Transverse colon (tissue), 4 donors: ENCODE data around the gene CRHBP. TPM values are rescaled to one million over a fixed set of nuclear protein-coding genes. Genes with fewer than 3 reads are reported as not detected.
"Not testable (repeated sequence)": the region's sequence is repeated elsewhere in the genome, so short reads cannot be mapped to it uniquely, and the experiment has no call there.

ENCODE experiments used
- DNase-seq: peaks from one replicate; pipeline ENCODE4 v3.0.0-alpha.2; 2019
- H3K27ac ChIP-seq, 4 donors: fragments of 200-600 bp; sonication (generic); 2 replicates each; pipeline ENCODE4 v1.5.1; 2016 to 2018; ENCODE audit warnings: inconsistent platforms in 4 of 4
- H3K27me3 ChIP-seq: fragments of 200-600 bp; sonication (generic); 2 replicates; pipeline ENCODE4 v1.5.1; 2017; ENCODE audit warnings: inconsistent platforms
- H3K36me3 ChIP-seq, 4 donors: fragments of 200-600 bp; sonication (generic); 2 replicates each; pipeline ENCODE4 v1.5.1; 2017 to 2019; ENCODE audit warnings: inconsistent platforms in 4 of 4
- H3K4me1 ChIP-seq, 4 donors: fragments of 200-600 bp; sonication (generic); 2 replicates each; pipeline ENCODE4 v1.5.1; 2017 to 2020; ENCODE audit warnings: inconsistent platforms in 4 of 4
- H3K4me3 ChIP-seq, 4 donors: fragments of 200-600 bp; sonication (generic); 1 replicate in 1 of 4; 2 replicates in 3 of 4; pipeline versions ENCODE4 v1.5.1 to v1.6.1; 2017 to 2019; ENCODE audit warnings: inconsistent platforms in 4 of 4
- H3K9me3 ChIP-seq, 2 donors: fragments of 200-600 bp; sonication (generic); 2 replicates each; pipeline ENCODE4 v1.5.1; 2017 to 2019; ENCODE audit warnings: inconsistent platforms in 2 of 2
- CTCF ChIP-seq, 5 experiments: fragments of 200-600 bp in 3 of 5; fragments of 450-650 bp in 2 of 5; sonication (generic) in 3 of 5; IDR thresholded peaks; 1 replicate in 2 of 5; 2 replicates in 3 of 5; pipeline ENCODE4 v1.5.1; 2016 to 2017; ENCODE audit warnings: antibody characterized with exemption in 5 of 5, inconsistent platforms in 3 of 5, mild to moderate bottlenecking in 2 of 5, moderate library complexity in 1 of 5
- EP300 ChIP-seq: sonication (generic); formaldehyde crosslinking; IDR thresholded peaks from one replicate; pipeline ENCODE4 v1.6.1; 2017; ENCODE audit warnings: antibody characterized with exemption, low read depth
- POLR2A ChIP-seq: fragments of 450-650 bp; IDR thresholded peaks from one replicate; pipeline ENCODE4 v1.6.1; 2016; ENCODE audit warnings: antibody characterized with exemption, mild to moderate bottlenecking, moderate library complexity
- POLR2AphosphoS5 ChIP-seq, 3 donors: sonication (generic); formaldehyde crosslinking; IDR thresholded peaks; one replicate each; pipeline ENCODE4 v1.6.1; 2016; ENCODE audit warnings: antibody characterized with exemption in 3 of 3
- WGBS, 2 donors: methylation state at CpG; one replicate each; pipeline ENCODE4 v1.1.5; 2018; ENCODE audit warnings: low coverage in 1 of 2; 5-methylcytosine and 5-hydroxymethylcytosine counted together
- in situ Hi-C, 4 donors: fragments of 200-750 bp; cut with MboI; loops; one replicate each; pipeline versions ENCODE4 v1.15.0 to v1.15.1; 2017; ENCODE audit warnings: low sequenced_read_pairs in 3 of 4, low pct_ligation_motif_present in 1 of 4, low pct_unique_long_range_greater_than_20kb in 1 of 4
- intact Hi-C: fragments of 100-400 bp; cut with DNase I; formaldehyde crosslinking; loops from one replicate; pipeline ENCODE4 v1.15.1; 2023; ENCODE audit warnings: low total_unique reads
- total RNA-seq, 4 donors: library from RNA; depleted of rRNA; stranded (reverse); fragments of >200 nt; gene quantifications; one replicate each; pipeline ENCODE4 v1.1.0, GENCODE V29; 2016

CRHBP gene
- total RNA-seq, 4 donors from 2014 or later = 0.79 TPM; not detected in 3

- no peak overlapping the region for H3K27ac ChIP-seq
- intact Hi-C loops (no loop called here), in situ Hi-C loops (no loop called here)
- H3K4me3 ChIP-seq = no peak overlapping the region
- no peaks in the 10 kb centered on the region for H3K36me3 ChIP-seq
- no peak for DNase-seq
- no peaks in the 10 kb centered on the region for H3K4me1 ChIP-seq
- no peaks in the 10 kb centered on the region for H3K27me3 ChIP-seq
- TF ChIP-seq EP300 (no peak), CTCF (IDR thresholded peaks at IDR 0.05) (no peak), POLR2A (no peak), POLR2AphosphoS5 (IDR thresholded peaks at IDR 0.05) (no peak)
- WGBS, 2 donors = 87 to 90% methylated on average over 3 of the region's 3 CpGs
- no peaks in the 10 kb centered on the region for H3K9me3 ChIP-seq
Measured at GRCh38 chr5:76943006-76943405, 9.8 kb upstream of the CRHBP start.

DNA sequence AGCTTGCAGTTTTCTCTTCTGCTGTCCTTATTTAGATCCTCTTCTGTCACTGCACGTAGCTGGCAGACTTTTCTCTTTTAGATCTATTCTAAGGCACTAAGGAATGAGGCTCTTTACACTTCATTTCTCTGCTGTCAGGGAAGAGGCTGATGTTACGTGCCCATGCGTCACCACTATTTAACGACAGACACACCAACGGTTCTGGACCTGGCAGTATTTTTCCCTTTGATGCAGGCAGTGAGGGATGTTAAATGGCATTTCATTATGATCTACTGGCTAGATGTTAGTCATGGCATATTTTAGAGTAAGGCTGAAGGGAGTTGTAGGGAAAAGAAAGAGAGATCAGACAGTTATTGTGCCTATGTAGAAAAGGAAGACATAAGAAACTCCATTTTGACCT lies 8.2 kb upstream of the CRHBP start:
- no peak for DNase-seq
- WGBS, 2 donors = 60 to 67% methylated on average over 4 to 5 of the region's 5 CpGs
- Histone ChIP-seq H3K27ac (no peak overlapping the region), H3K9me3 (no peaks in the 10 kb centered on the region), H3K36me3 (no peaks in the 10 kb centered on the region), H3K4me1 (no peaks in the 10 kb centered on the region), H3K27me3 (no peaks in the 10 kb centered on the region), H3K4me3 (no peak overlapping the region)
- in situ Hi-C loops = no loop called here
- no peak for TF ChIP-seq CTCF (IDR thresholded peaks at IDR 0.05)
- no peak for TF ChIP-seq POLR2AphosphoS5 (IDR thresholded peaks at IDR 0.05)
- TF ChIP-seq EP300 = no peak
- TF ChIP-seq POLR2A = no peak
- intact Hi-C loops = no loop called here

GRCh38 chr5:76945238-76945637 lies 7.6 kb upstream of the CRHBP start:
- H3K4me3 ChIP-seq, in situ Hi-C loops, H3K9me3 ChIP-seq, intact Hi-C loops, DNase-seq, H3K27ac ChIP-seq, H3K4me1 ChIP-seq, H3K27me3 ChIP-seq, H3K36me3 ChIP-seq: not testable (repeated sequence)
- WGBS, 2 donors = 20 to 77% methylated on average over 1 to 9 of the region's 9 CpGs

DNA sequence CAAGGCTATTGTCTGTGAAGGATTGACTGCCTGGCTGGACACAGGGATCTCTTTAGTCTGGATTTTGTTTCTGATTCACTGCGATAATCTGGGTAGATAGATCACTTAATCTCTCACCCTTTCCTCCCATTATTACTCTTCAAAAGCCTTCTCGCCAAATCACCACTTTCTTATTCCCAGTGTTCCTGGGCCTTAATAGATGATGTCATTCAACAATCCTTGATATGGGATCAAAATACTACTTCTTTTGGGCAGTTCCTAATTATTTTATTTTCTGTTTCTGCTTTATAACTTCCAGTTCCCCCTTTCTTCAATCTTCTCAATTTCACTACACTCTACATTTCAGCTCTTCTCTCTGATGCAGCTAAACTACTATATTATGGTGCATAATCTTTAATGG lies 6.8 kb upstream of the CRHBP start:
- WGBS, 2 donors = 96 to 98% methylated on average over 2 of the region's 2 CpGs
- Histone ChIP-seq H3K4me1 (no peaks in the 10 kb centered on the region), H3K9me3 (no peaks in the 10 kb centered on the region), H3K27ac (no peak overlapping the region), H3K27me3 (no peaks in the 10 kb centered on the region), H3K4me3 (no peak overlapping the region), H3K36me3 (no peaks in the 10 kb centered on the region)
- TF ChIP-seq EP300 (no peak), POLR2A (no peak), POLR2AphosphoS5 (IDR thresholded peaks at IDR 0.05) (no peak), CTCF (IDR thresholded peaks at IDR 0.05) (no peak)
- in situ Hi-C loops = no loop called here
- intact Hi-C loops = no loop called here
- no peak for DNase-seq

DNA sequence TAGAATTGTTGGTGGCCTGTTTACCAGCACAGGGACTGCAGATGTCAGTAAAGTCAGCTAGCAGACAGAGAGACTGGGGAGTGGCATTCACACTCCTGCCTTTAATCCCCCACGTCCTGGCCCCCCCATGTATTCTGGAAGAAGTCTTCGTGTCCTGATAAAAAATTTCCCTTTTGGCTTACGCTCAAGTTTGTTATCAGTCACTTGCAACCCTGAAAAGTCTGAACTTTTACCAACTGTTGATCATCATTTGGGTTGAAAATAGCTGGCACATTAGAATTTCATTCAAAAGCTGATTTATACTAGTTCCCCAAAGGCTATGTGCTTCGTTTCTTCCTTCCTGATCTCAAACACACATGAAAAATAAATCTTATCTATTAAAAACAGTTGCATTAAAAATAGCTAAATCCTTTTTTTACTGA lies 5.8 kb upstream of the CRHBP start:
- H3K4me3 ChIP-seq = no peak overlapping the region
- in situ Hi-C loops (no loop called here), intact Hi-C loops (no loop called here)
- no peaks in the 10 kb centered on the region for H3K4me1 ChIP-seq
- WGBS, 2 donors = 57 to 60% methylated on average over 3 to 4 of the region's 4 CpGs
- peaks cover 1% of the 10 kb centered on the region for H3K27me3 ChIP-seq
- no peak for DNase-seq
- no peak for TF ChIP-seq CTCF (IDR thresholded peaks at IDR 0.05)
- TF ChIP-seq EP300 = no peak
- TF ChIP-seq POLR2A = no peak
- no peak for TF ChIP-seq POLR2AphosphoS5 (IDR thresholded peaks at IDR 0.05)
- no peaks in the 10 kb centered on the region for H3K36me3 ChIP-seq
- H3K9me3 ChIP-seq = no peaks in the 10 kb centered on the region
- H3K27ac ChIP-seq = no peak overlapping the region
